HepG2 (cell line): ENCODE results near the gene ASPHD1. TPM values are rescaled to one million over a fixed set of nuclear protein-coding genes. Genes with fewer than 3 reads are reported as not detected.

Source experiments
- ELF3 ChIP-seq: IDR thresholded peaks from 2 replicates; pipeline ENCODE4 v1.6.1; 2016; ENCODE audit warnings: missing genetic modification reagents, missing compliant biosample characterization
- KDM4B ChIP-seq: sonication (generic); formaldehyde crosslinking; IDR thresholded peaks from 2 replicates; pipeline ENCODE4 v1.4.0; 2020; ENCODE audit warnings: missing genetic modification reagents
- KIAA2018 ChIP-seq: sonication (generic); formaldehyde crosslinking; IDR thresholded peaks from 2 replicates; pipeline ENCODE4 v1.5.0; 2020; ENCODE audit warnings: mild to moderate bottlenecking, missing genetic modification reagents, borderline replicate concordance
- MAZ ChIP-seq, 2 experiments: sonication (generic) in 1 of 2; formaldehyde crosslinking in 1 of 2; IDR thresholded peaks; 2 replicates each; pipeline versions ENCODE4 v1.5.0 to v1.6.1; 2012 to 2020; ENCODE audit warnings: low read depth in 2 of 2, mild to moderate bottlenecking in 2 of 2, borderline replicate concordance in 1 of 2, improper control_type of control experiment in 1 of 2, low read length in 1 of 2, missing genetic modification reagents in 1 of 2, moderate library complexity in 1 of 2
- NFAT5 ChIP-seq: sonication (generic); formaldehyde crosslinking; IDR thresholded peaks from 2 replicates; pipeline ENCODE4 v1.4.0; 2020; ENCODE audit warnings: missing genetic modification reagents
- RXRB ChIP-seq: IDR thresholded peaks from 2 replicates; pipeline ENCODE4 v1.6.1; 2016; ENCODE audit warnings: borderline replicate concordance, missing genetic modification reagents, missing compliant biosample characterization
- SIX1 ChIP-seq: sonication (generic); formaldehyde crosslinking; IDR thresholded peaks from 2 replicates; pipeline ENCODE4 v1.4.0; 2020; ENCODE audit warnings: missing genetic modification reagents, borderline replicate concordance
- TEAD3 ChIP-seq: optimal IDR thresholded peaks from 2 replicates; pipeline ENCODE3; 2016; ENCODE audit warnings: borderline replicate concordance
- ZFY ChIP-seq: sonication (generic); formaldehyde crosslinking; IDR thresholded peaks from 2 replicates; pipeline ENCODE4 v1.4.0; 2020; ENCODE audit warnings: missing genetic modification reagents
- ZNF629 ChIP-seq: sonication (generic); formaldehyde crosslinking; conservative IDR thresholded peaks from 2 replicates; pipeline ENCODE4 v1.5.0; 2020; ENCODE audit warnings: missing genetic modification reagents
- ZNF788 ChIP-seq: sonication (generic); formaldehyde crosslinking; IDR thresholded peaks from 2 replicates; pipeline ENCODE4 v1.5.0; 2020; ENCODE audit warnings: mild to moderate bottlenecking, missing genetic modification reagents, borderline replicate concordance
- polyA plus RNA-seq, 8 experiments: library from polyadenylated mRNA; depleted of rRNA in 3 of 8; stranded (reverse) in 7 of 8; unstranded in 1 of 8; fragments of >200 nt; fragmentation: Illumina TruSeq in 4 of 8; extraction: Trizol in 4 of 8; gene quantifications; 2 replicates each; pipeline versions ENCODE4 v1.2.1 to v1.2.3, GENCODE V29; 2011 to 2016; ENCODE audit warnings: low read depth in 4 of 8, missing spikeins in 1 of 8, mixed read lengths in 1 of 8; ENCODE audit not compliant: insufficient read depth in 1 of 8
- total RNA-seq, 5 experiments: library from RNA; depleted of rRNA; stranded (reverse); fragments of >200 nt; fragmentation: Illumina TruSeq; extraction: Trizol; gene quantifications; 2 replicates each; pipeline ENCODE4 v1.2.3, GENCODE V29; 2016; ENCODE audit warnings: low read depth in 1 of 5

ASPHD1 gene
- total and polyA plus RNA-seq, 2 of the 13 experiments (the other 11 are each of a cell fraction or from before 2014, with no cell fraction given) = 13.1 to 19.7 TPM

- peak; percentile 36 for TF ChIP-seq RXRB (CRISPR knock-in tag)
- no peak for TF ChIP-seq MAZ (IDR thresholded peaks at IDR 0.05; ENCODE audit: borderline replicate concordance, low read depth, low read length)
- TF ChIP-seq MAZ (CRISPR knock-in tag; IDR thresholded peaks at IDR 0.05; ENCODE audit: low read depth) = 0 out of 2 replicates have a peak, but pooled peaks have one; percentile 40
- TF ChIP-seq ZFY = peak; percentile 62; the same call in 1 of the 2 replicates
- TF ChIP-seq KIAA2018 (CRISPR knock-in tag) = no peak
- TF ChIP-seq NFAT5 (CRISPR knock-in tag) = no peak
- 0 out of 2 replicates have a peak, but pooled peaks have one; percentile 32 for TF ChIP-seq KDM4B (CRISPR knock-in tag)
- peak; percentile 98 for TF ChIP-seq SIX1 (CRISPR knock-in tag)
- TF ChIP-seq ZNF788 (CRISPR knock-in tag) = peak; percentile 48; the same call in 1 of the 2 replicates
- peak; percentile 97 for TF ChIP-seq TEAD3 (CRISPR knock-in tag)
- peak; percentile 33; the same call in 1 of the 2 replicates for TF ChIP-seq ZNF629 (CRISPR knock-in tag)
- peak; percentile 37; the same call in 1 of the 2 replicates for TF ChIP-seq ELF3 (CRISPR knock-in tag)
These were observed 43.8 kb downstream of the ASPHD1 start (continued) for GRCh38 chr16:29943846-29944799.
